K562 (cell line): ENCODE data around the gene GULP1. TPM values are rescaled to one million over a fixed set of nuclear protein-coding genes. Genes with fewer than 3 reads are reported as not detected.
"Not testable (repeated sequence)": the region's sequence is repeated elsewhere in the genome, so short reads cannot be mapped to it uniquely, and the experiment has no call there.

Experiments used
- ATAC-seq: fragments of 200-7000 bp; cut with Tn5 transposase; 3 replicates; pipeline ENCODE4 v1.9.1; 2020; ENCODE audit warnings: moderate library complexity
- BruUV-seq: library from RNA; stranded (reverse); fragments of 400-500 nt; replicated peaks from 2 replicates; lab custom pipeline; 2021; lab: Mats Ljungman, UMichigan
- CTCF ChIA-PET: fragments of 300-600 bp; formaldehyde crosslinking; extraction: SDS; loops from one replicate; lab custom pipeline; 2021; ENCODE audit warnings: low intra/inter-chr PET ratio; lab: Yijun Ruan, JAX
- POLR2A ChIA-PET: fragments of 300-600, 350-650 bp; sonication (Branson Sonifier 250); formaldehyde crosslinking; extraction: SDS; loops from one replicate; lab custom pipeline; 2021; ENCODE audit warnings: antibody characterized with exemption, inconsistent platforms; lab: Yijun Ruan, JAX
- DNase-seq, 4 experiments: peaks; one replicate each; pipeline versions ENCODE4 v3.0.0 to v3.0.0-alpha.2; 2011 to 2018; ENCODE audit warnings: low spot score in 3 of 4, mixed read lengths in 3 of 4; ENCODE audit errors: extremely low read depth in 1 of 4
- FAIRE-seq: peaks from 2 replicates; lab custom pipeline; 2011; peaks lifted over from hg19 to GRCh38; lab: Jason Lieb, UNC
- H2AFZ ChIP-seq: 2 replicates; pipeline ENCODE4 v1.6.0; 2011; ENCODE audit warnings: low read depth, low read length, control low read depth, inconsistent platforms
- H3K27ac ChIP-seq: fragments of 200-600 bp; 3 replicates; pipeline ENCODE4 v1.8.0; 2011; ENCODE audit warnings: low read depth, mild to moderate bottlenecking, control low read depth, inconsistent platforms, low read length, moderate library complexity, mixed read lengths; ENCODE audit errors: extremely low read depth
- H3K27me3 ChIP-seq, 2 experiments: fragments of 300-600 bp in 1 of 2; 2 replicates in 1 of 2; 3 replicates in 1 of 2; pipeline versions ENCODE4 v1.6.0 to v1.8.0; 2011; ENCODE audit warnings: inconsistent platforms in 2 of 2, low read length in 2 of 2, mild to moderate bottlenecking in 1 of 2, mixed read lengths in 1 of 2, moderate library complexity in 1 of 2; ENCODE audit not compliant: control insufficient read depth in 2 of 2, insufficient read depth in 2 of 2
- H3K36me3 ChIP-seq: fragments of 300-600 bp; 3 replicates; pipeline ENCODE4 v1.8.0; 2011; ENCODE audit warnings: mild to moderate bottlenecking, low read length, inconsistent platforms; ENCODE audit not compliant: control insufficient read depth, insufficient read depth
- H3K4me1 ChIP-seq, 2 experiments: fragments of 200-600 bp in 1 of 2; replicated peaks in 1 of 2; 2 replicates in 1 of 2; 3 replicates in 1 of 2; pipeline versions ENCODE4 v1.5.1 to v1.8.0; 2011; ENCODE audit warnings: inconsistent platforms in 2 of 2, low read length in 2 of 2, mild to moderate bottlenecking in 1 of 2, mixed read lengths in 1 of 2, moderate library complexity in 1 of 2; ENCODE audit not compliant: control insufficient read depth in 2 of 2, insufficient read depth in 2 of 2
- H3K4me2 ChIP-seq: 2 replicates; pipeline ENCODE4 v1.6.1; 2011; ENCODE audit warnings: low read length, control low read depth, inconsistent platforms, mixed read lengths; ENCODE audit not compliant: insufficient read depth
- H3K4me3 ChIP-seq: fragments of 200-600 bp; sonication (generic), shearing (Covaris generic); 2 replicates; pipeline ENCODE4 v1.5.1; 2016; ENCODE audit warnings: control low read depth, inconsistent platforms
- H3K79me2 ChIP-seq: fragments of 200-600 bp; 3 replicates; pipeline ENCODE4 v1.8.0; 2011; ENCODE audit warnings: low read length, inconsistent platforms; ENCODE audit not compliant: control insufficient read depth, insufficient read depth
- H3K9ac ChIP-seq, 2 experiments: 2 replicates each; pipeline versions ENCODE4 v1.6.0 to v1.6.1; 2011; ENCODE audit warnings: low read depth in 2 of 2, low read length in 2 of 2, control low read depth in 1 of 2, inconsistent platforms in 1 of 2, mild to moderate bottlenecking in 1 of 2, mixed read lengths in 1 of 2; ENCODE audit not compliant: insufficient read depth in 1 of 2
- H3K9me1 ChIP-seq: one replicate; pipeline ENCODE4 v1.6.0; 2011; ENCODE audit warnings: inconsistent platforms, mild to moderate bottlenecking, low read length, moderate library complexity; ENCODE audit not compliant: control insufficient read depth, insufficient read depth
- H3K9me3 ChIP-seq: replicated peaks from 2 replicates; pipeline ENCODE4 v1.5.1; 2011; ENCODE audit warnings: low read depth, low read length, inconsistent platforms; ENCODE audit not compliant: control insufficient read depth, insufficient read depth
- H4K20me1 ChIP-seq: replicated peaks from 2 replicates; pipeline ENCODE4 v1.6.1; 2011; ENCODE audit warnings: low read length, inconsistent platforms, mixed read lengths; ENCODE audit not compliant: control insufficient read depth, insufficient read depth
- DMBX1 ChIP-seq: fragments of 250-450 bp; sonication (Bioruptor Pico); IDR thresholded peaks from 2 replicates; pipeline ENCODE4 v1.8.0; 2022; ENCODE audit warnings: inconsistent platforms, mild to moderate bottlenecking, moderate library complexity, borderline replicate concordance
- ELF2 ChIP-seq: fragments of 250-450 bp; sonication (Bioruptor Pico); IDR thresholded peaks from 2 replicates; pipeline ENCODE4 v1.5.0; 2021; ENCODE audit warnings: mild to moderate bottlenecking
- TRIM24 ChIP-seq, 2 experiments: fragments of 450-650 bp; IDR thresholded peaks; 2 replicates each; pipeline ENCODE4 v1.6.1; 2016
- WGBS: fragments of 100-300 bp; shearing (Covaris generic); methylation state at CpG from one replicate; pipeline ENCODE4 v1.1.6; 2016; ENCODE audit warnings: low coverage, mixed read lengths; ENCODE audit not compliant: insufficient coverage; ENCODE audit errors: missing lambda C conversion rate; 5-methylcytosine and 5-hydroxymethylcytosine counted together
- in situ Hi-C: fragments of 300-500 bp; cut with MboI; formaldehyde crosslinking; loops from 4 replicates; pipeline ENCODE4 v1.15.0; 2018; ENCODE audit warnings: inconsistent platforms, mixed read lengths
- intact Hi-C: fragments of 100-400 bp; cut with micrococcal nuclease; formaldehyde crosslinking; loops from 2 replicates; pipeline ENCODE4 v1.14.2; 2022
- polyA plus RNA-seq, 8 experiments: library from polyadenylated mRNA; depleted of rRNA in 4 of 8; stranded (reverse) in 5 of 8; unstranded in 3 of 8; fragments of >200 nt; fragmentation: Nextera tagmentation in 2 of 8; fragmentation: Illumina TruSeq in 1 of 8; extraction: Ambion mirVana in 2 of 8; extraction: Trizol in 1 of 8; gene quantifications; 2 replicates each; pipeline versions ENCODE4 v1.2.1 to v1.2.3, GENCODE V29; 2011 to 2014; ENCODE audit warnings: inconsistent platforms in 1 of 8, missing spikeins in 1 of 8
- total RNA-seq, 7 experiments: library from RNA; depleted of rRNA in 6 of 7; stranded (reverse); fragments of >200 nt in 6 of 7; fragmentation: Illumina TruSeq in 2 of 7; extraction: Trizol in 2 of 7; gene quantifications; 2 replicates each; pipeline versions ENCODE4 v1.2.1 to v1.2.3, GENCODE V29; 2011 to 2021; ENCODE audit warnings: low replicate concordance in 1 of 7

Gene GULP1
- total and polyA plus RNA-seq, 9 of the 15 experiments (the other 6 are each of a cell fraction or from before 2014, with no cell fraction given), result 8.5 to 25.3 (median 19.5) TPM

DNA sequence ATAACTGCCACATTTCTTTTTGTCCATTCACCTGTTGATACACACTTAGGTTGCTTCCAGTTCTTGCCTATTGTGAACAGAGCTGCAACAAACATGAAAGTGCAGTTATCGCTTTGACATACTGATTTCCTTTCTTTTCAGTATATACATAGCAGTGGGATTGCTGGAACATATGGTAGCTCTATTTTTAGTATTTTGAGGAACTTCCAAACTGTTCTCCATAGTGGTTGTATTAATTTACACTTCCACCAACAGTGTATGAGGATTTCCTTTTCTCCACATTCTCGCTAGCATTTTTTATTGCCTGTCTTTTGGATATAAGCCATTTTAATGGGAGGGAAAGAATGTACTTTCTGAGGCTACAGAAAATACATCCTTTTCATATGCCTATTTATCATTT is 167.4 kb downstream of the GULP1 start:
- Histone ChIP-seq H3K79me2 (no peaks in the 10 kb centered on the region), H3K4me3 (no peak overlapping the region), H3K9me3 (no peaks in the 10 kb centered on the region), H3K27me3 (no peaks in the 10 kb centered on the region), H3K27ac (no peak overlapping the region), H4K20me1 (no peaks in the 10 kb centered on the region), H3K36me3 (no peaks in the 10 kb centered on the region), H3K4me2 (no peak overlapping the region), H3K4me1 (no peaks in the 10 kb centered on the region), H3K9me1 (no peaks in the 10 kb centered on the region), H2AFZ (no peak overlapping the region), H3K9ac (no peak overlapping the region)
- ChIA-PET POLR2A (no interaction called here), CTCF (no interaction called here)
- intact Hi-C loops, result no loop called here
- FAIRE-seq (no peak), ATAC-seq (no peak), DNase-seq (no peak)
- no peak for TF ChIP-seq TRIM24 (IDR thresholded peaks at IDR 0.05)
- no peak for TF ChIP-seq ELF2 (CRISPR knock-in tag)
- TF ChIP-seq DMBX1 (CRISPR knock-in tag), result no peak
- 95% methylated on average over 2 of the region's 2 CpGs for WGBS
- in situ Hi-C loops, result no loop called here
- no TSS peak for BruUV-seq

- POLR2A ChIA-PET, result interaction anchor here (1.0 kb wide), 1 partner anchor 8 kb away, joined by 3 read pairs; no protein-coding TSS in a partner anchor
- H2AFZ ChIP-seq, DNase-seq, in situ Hi-C loops, H4K20me1 ChIP-seq, H3K36me3 ChIP-seq, H3K4me3 ChIP-seq, BruUV-seq, H3K9me1 ChIP-seq, H3K4me2 ChIP-seq, H3K4me1 ChIP-seq, ATAC-seq, H3K9me3 ChIP-seq, CTCF ChIA-PET, H3K27ac ChIP-seq, H3K9ac ChIP-seq, H3K27me3 ChIP-seq, FAIRE-seq, H3K79me2 ChIP-seq, intact Hi-C loops: not testable (repeated sequence)
- no CpG with 5 or more reads among the region's 3 CpGs for WGBS
These were observed 174.4 kb downstream of the GULP1 start for GRCh38 chr2:188466078-188466477.
